Natural killer cell (primary cell): Measurements from ENCODE around the gene NUDT2. TPM values are rescaled to one million over a fixed set of nuclear protein-coding genes. Genes with fewer than 3 reads are reported as not detected.

ENCODE experiments used
- ATAC-seq, 3 donors: fragments of 150-1000 bp in 2 of 3; fragments of 200-7000 bp in 1 of 3; cut with Tn5 transposase; 1 replicate in 1 of 3; 2 replicates in 2 of 3; pipeline ENCODE4 v1.10.0; 2021; ENCODE audit warnings: mild to moderate bottlenecking in 2 of 3, moderate library complexity in 2 of 3
- DNase-seq, 2 donors: peaks; one replicate each; pipeline versions ENCODE4 v3.0.0 to v3.0.0-alpha.2; 2013 to 2021; ENCODE audit warnings: mixed read lengths in 1 of 2
- H3K27ac ChIP-seq: one replicate; pipeline ENCODE4 v1.5.1; 2013; ENCODE audit warnings: mild to moderate bottlenecking, low read length
- H3K27me3 ChIP-seq: one replicate; pipeline ENCODE4 v1.6.1; 2013; ENCODE audit warnings: low read length; ENCODE audit not compliant: control insufficient read depth, insufficient read depth
- H3K36me3 ChIP-seq: one replicate; pipeline ENCODE4 v1.6.1; 2013; ENCODE audit warnings: low read length; ENCODE audit not compliant: control insufficient read depth, insufficient read depth
- H3K4me1 ChIP-seq: one replicate; pipeline ENCODE4 v1.6.1; 2013; ENCODE audit warnings: low read length; ENCODE audit not compliant: control insufficient read depth, insufficient read depth
- H3K4me3 ChIP-seq: one replicate; pipeline ENCODE4 v1.5.1; 2013; ENCODE audit warnings: low read length
- H3K9me3 ChIP-seq: one replicate; pipeline ENCODE4 v1.6.1; 2013; ENCODE audit warnings: low read length; ENCODE audit not compliant: control insufficient read depth, insufficient read depth
- H3K27ac Mint-ChIP-seq, 2 donors: one replicate each; pipeline ENCODE4 v1.8.0; 2022; ENCODE audit warnings: mild to moderate bottlenecking in 2 of 2, mixed read lengths in 2 of 2, moderate library complexity in 1 of 2
- H3K27me3 Mint-ChIP-seq, 2 donors: one replicate each; pipeline ENCODE4 v1.8.0; 2022; ENCODE audit warnings: low read depth in 2 of 2, mixed read lengths in 2 of 2
- H3K36me3 Mint-ChIP-seq: one replicate; pipeline ENCODE4 v1.8.0; 2022; ENCODE audit warnings: mixed read lengths
- H3K4me1 Mint-ChIP-seq, 2 donors: one replicate each; pipeline ENCODE4 v1.8.0; 2022; ENCODE audit warnings: mixed read lengths in 2 of 2
- H3K4me3 Mint-ChIP-seq: one replicate; pipeline ENCODE4 v1.8.0; 2022; ENCODE audit warnings: mild to moderate bottlenecking, moderate library complexity, mixed read lengths
- H3K9me3 Mint-ChIP-seq, 2 donors: one replicate each; pipeline ENCODE4 v1.8.0; 2022; ENCODE audit warnings: mixed read lengths in 2 of 2
- WGBS: methylation state at CpG from one replicate; pipeline ENCODE4 v1.1.7; 2013; ENCODE audit warnings: missing lambda C conversion rate; ENCODE audit not compliant: insufficient coverage; 5-methylcytosine and 5-hydroxymethylcytosine counted together
- intact Hi-C: fragments of 100-400 bp; cut with micrococcal nuclease; formaldehyde crosslinking; loops from one replicate; pipeline ENCODE4 v1.14.2; 2022
- total RNA-seq, 4 donors: library from RNA; stranded (reverse); fragments of 120-200 nt in 1 of 4; gene quantifications; one replicate each; pipeline versions ENCODE4 v1.2.3 to v1.2.4, GENCODE V29; 2013 to 2022
- TF ChIP-seq, protein P1 (sequence below): fragments of 200-600 bp; IDR thresholded peaks from one replicate; pipeline ENCODE4 v1.8.0; 2022; ENCODE audit warnings: antibody characterized with exemption

NUDT2 gene
- total RNA-seq, 3 donors from 2014 or later (not counting 1 experiment from before 2014, with no cell fraction given), result 8.5 to 15.7 (median 9.4) TPM

DNA sequence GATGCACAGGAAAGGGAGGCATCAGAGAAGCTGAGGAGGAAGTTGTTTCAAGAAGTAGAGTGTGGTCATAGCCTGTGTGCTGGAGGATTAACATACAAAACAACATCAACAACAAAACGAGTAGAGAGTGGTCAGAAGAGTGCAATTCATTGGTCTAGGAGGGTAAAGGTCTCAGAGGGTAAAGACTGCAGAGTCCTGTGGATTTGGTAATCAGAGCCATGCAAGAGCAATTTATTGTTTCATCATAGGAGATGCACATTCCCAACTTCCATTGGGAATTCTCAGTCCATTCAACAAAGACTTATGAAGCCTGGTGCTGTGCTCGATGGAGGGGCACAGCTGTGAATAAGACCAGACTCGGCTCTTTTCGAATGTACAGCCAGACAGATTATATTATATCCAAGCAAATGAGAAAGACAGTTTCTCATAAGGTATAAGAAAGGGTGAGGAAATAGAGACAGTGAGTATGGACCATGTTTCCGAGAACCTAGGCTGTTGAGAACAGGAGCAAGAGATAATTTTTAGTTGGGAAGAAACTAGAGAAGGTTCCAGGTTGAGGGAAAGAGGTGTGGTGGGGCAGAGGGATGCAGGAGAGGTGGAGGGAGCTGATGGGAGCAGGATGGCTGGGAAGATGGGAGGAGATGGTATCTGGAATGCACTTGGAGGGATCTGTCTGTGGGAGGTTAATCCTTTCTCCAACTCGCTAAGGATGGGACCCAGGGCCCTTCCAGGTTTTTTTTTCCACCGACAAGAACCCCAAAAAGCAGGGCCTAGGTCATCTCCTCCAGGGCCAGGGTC is 55.2 kb downstream of the NUDT2 start:
- Mint-ChIP-seq H3K4me3 (no peak overlapping the region), H3K9me3 (no peaks in the 10 kb centered on the region), H3K27me3 (peaks cover 12 to 16% of the 10 kb centered on the region in 2 donors), H3K4me1 (peaks cover 22 to 23% of the 10 kb centered on the region in 2 donors), H3K36me3 (no peaks in the 10 kb centered on the region), H3K27ac (no peak overlapping the region)
- TF ChIP-seq, protein P1, sequence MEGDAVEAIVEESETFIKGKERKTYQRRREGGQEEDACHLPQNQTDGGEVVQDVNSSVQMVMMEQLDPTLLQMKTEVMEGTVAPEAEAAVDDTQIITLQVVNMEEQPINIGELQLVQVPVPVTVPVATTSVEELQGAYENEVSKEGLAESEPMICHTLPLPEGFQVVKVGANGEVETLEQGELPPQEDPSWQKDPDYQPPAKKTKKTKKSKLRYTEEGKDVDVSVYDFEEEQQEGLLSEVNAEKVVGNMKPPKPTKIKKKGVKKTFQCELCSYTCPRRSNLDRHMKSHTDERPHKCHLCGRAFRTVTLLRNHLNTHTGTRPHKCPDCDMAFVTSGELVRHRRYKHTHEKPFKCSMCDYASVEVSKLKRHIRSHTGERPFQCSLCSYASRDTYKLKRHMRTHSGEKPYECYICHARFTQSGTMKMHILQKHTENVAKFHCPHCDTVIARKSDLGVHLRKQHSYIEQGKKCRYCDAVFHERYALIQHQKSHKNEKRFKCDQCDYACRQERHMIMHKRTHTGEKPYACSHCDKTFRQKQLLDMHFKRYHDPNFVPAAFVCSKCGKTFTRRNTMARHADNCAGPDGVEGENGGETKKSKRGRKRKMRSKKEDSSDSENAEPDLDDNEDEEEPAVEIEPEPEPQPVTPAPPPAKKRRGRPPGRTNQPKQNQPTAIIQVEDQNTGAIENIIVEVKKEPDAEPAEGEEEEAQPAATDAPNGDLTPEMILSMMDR, result no peak
- peaks cover 18% of the 10 kb centered on the region for H3K4me1 ChIP-seq
- H3K4me3 ChIP-seq, result no peak overlapping the region
- 86% methylated on average over 6 of the region's 7 CpGs for WGBS
- DNase-seq, result no peak
- ATAC-seq, result no peak
- H3K36me3 ChIP-seq, result no peaks in the 10 kb centered on the region
- no peaks in the 10 kb centered on the region for H3K9me3 ChIP-seq
- no peak overlapping the region for H3K27ac ChIP-seq
- intact Hi-C loops, result no loop called here
- no peaks in the 10 kb centered on the region for H3K27me3 ChIP-seq

- TF ChIP-seq, protein P1, result no peak
- Mint-ChIP-seq H3K9me3 (no peaks in the 10 kb centered on the region), H3K36me3 (no peaks in the 10 kb centered on the region), H3K27ac (no peak overlapping the region), H3K27me3 (peaks cover 12 to 16% of the 10 kb centered on the region in 2 donors), H3K4me3 (no peak overlapping the region), H3K4me1 (peaks cover 11% of the 10 kb centered on the region in 2 donors)
- intact Hi-C loops, result no loop called here
- ATAC-seq (no peak), DNase-seq (no peak)
- no peak overlapping the region for H3K27ac ChIP-seq
- H3K9me3 ChIP-seq, result no peaks in the 10 kb centered on the region
- peaks cover 7% of the 10 kb centered on the region for H3K4me1 ChIP-seq
- no peaks in the 10 kb centered on the region for H3K36me3 ChIP-seq
- H3K27me3 ChIP-seq, result no peaks in the 10 kb centered on the region
- H3K4me3 ChIP-seq, result no peak overlapping the region
- WGBS, result 97% methylated on average over 6 of the region's 6 CpGs
These were observed 56.3 kb downstream of the NUDT2 start for GRCh38 chr9:34385561-34386230.

DNA sequence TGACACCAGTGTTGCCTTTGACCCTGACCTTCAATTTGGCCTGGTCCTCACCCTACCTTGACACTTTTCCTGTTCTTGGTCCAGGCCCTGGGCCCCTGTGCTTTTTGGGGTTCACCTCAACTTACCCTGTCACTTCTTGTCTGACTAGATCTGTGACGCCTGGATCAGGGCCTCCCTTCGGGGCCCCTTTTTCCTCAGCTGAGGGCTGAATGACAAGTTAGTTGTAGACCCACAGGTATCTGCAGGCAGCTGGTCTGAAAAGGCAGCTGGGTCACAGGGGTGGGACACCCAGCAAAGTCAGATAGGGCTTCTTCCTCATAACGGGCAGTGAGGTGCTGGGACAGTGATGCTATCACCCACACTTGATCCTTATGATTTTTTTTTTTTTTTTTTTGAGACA is 57.3 kb downstream of the NUDT2 start:
- intact Hi-C loops, result no loop called here
- Histone ChIP-seq H3K4me1 (no peaks in the 10 kb centered on the region), H3K27ac (no peak overlapping the region), H3K4me3 (no peak overlapping the region), H3K27me3 (peaks cover 4% of the 10 kb centered on the region), H3K36me3 (no peaks in the 10 kb centered on the region), H3K9me3 (no peaks in the 10 kb centered on the region)
- WGBS, result 73% methylated on average over 3 of the region's 3 CpGs
- Mint-ChIP-seq H3K27me3 (peaks cover 15 to 26% of the 10 kb centered on the region in 2 donors), H3K4me3 (no peak overlapping the region), H3K9me3 (no peaks in the 10 kb centered on the region), H3K36me3 (no peaks in the 10 kb centered on the region), H3K27ac (no peak overlapping the region), H3K4me1 (peaks cover 2% of the 10 kb centered on the region in 2 donors)
- DNase-seq, result no peak
- TF ChIP-seq, protein P1, result no peak
- no peak for ATAC-seq
